Measurements from ENCODE around the gene AGR2.

Gene AGR2

GRCh38 chr7:16794986-16795385 is 9.8 kb downstream of the AGR2 start:
- H3K36me3 ChIP-seq (ENCODE audit: insufficient read depth, low read length) = no peaks in the 10 kb centered on the region
- no peak overlapping the region for H2AFZ ChIP-seq (ENCODE audit: low read length, unreplicated experiment)
- no peaks in the 10 kb centered on the region for H3K4me1 ChIP-seq (ENCODE audit: control insufficient read depth, insufficient read depth, low read length, unreplicated experiment)
- H3K27me3 ChIP-seq (ENCODE audit: insufficient read depth, low read length) = no peaks in the 10 kb centered on the region; the same call in 1 of the 2 replicates
- no peak overlapping the region for H3K27ac ChIP-seq (ENCODE audit: low read depth, low read length)
- no peaks in the 10 kb centered on the region for H3K79me2 ChIP-seq (ENCODE audit: control insufficient read depth, insufficient read depth, low read length, unreplicated experiment)
- no peak overlapping the region for H3K4me3 ChIP-seq (ENCODE audit: low read depth, low read length)

- no peak overlapping the region for H2AFZ ChIP-seq (ENCODE audit: low read length, unreplicated experiment)
- no peaks in the 10 kb centered on the region; the same call in 1 of the 2 replicates for H3K27me3 ChIP-seq (ENCODE audit: insufficient read depth, low read length)
- H3K4me1 ChIP-seq (ENCODE audit: control insufficient read depth, insufficient read depth, low read length, unreplicated experiment) = no peaks in the 10 kb centered on the region
- no peaks in the 10 kb centered on the region for H3K36me3 ChIP-seq (ENCODE audit: insufficient read depth, low read length)
- H3K79me2 ChIP-seq (ENCODE audit: control insufficient read depth, insufficient read depth, low read length, unreplicated experiment) = no peaks in the 10 kb centered on the region
- no peak overlapping the region for H3K27ac ChIP-seq (ENCODE audit: low read depth, low read length)
- no peak overlapping the region for H3K4me3 ChIP-seq (ENCODE audit: low read depth, low read length)
These were observed 12.7 kb downstream of the AGR2 start for GRCh38 chr7:16791905-16792698.

GRCh38 chr7:16791071-16791470 is 13.7 kb downstream of the AGR2 start:
- no peaks in the 10 kb centered on the region; the same call in 1 of the 2 replicates for H3K27me3 ChIP-seq (ENCODE audit: insufficient read depth, low read length)
- no peak overlapping the region for H3K27ac ChIP-seq (ENCODE audit: low read depth, low read length)
- H3K79me2 ChIP-seq (ENCODE audit: control insufficient read depth, insufficient read depth, low read length, unreplicated experiment) = no peaks in the 10 kb centered on the region
- no peak overlapping the region for H3K4me3 ChIP-seq (ENCODE audit: low read depth, low read length)
- no peak overlapping the region for H2AFZ ChIP-seq (ENCODE audit: low read length, unreplicated experiment)
- no peaks in the 10 kb centered on the region for H3K36me3 ChIP-seq (ENCODE audit: insufficient read depth, low read length)
- no peaks in the 10 kb centered on the region for H3K4me1 ChIP-seq (ENCODE audit: control insufficient read depth, insufficient read depth, low read length, unreplicated experiment)

- no peak overlapping the region for H2AFZ ChIP-seq (ENCODE audit: low read length, unreplicated experiment)
- no peak overlapping the region for H3K27ac ChIP-seq (ENCODE audit: low read depth, low read length)
- no peaks in the 10 kb centered on the region for H3K27me3 ChIP-seq (ENCODE audit: insufficient read depth, low read length)
- H3K4me3 ChIP-seq (ENCODE audit: low read depth, low read length) = no peak overlapping the region
- H3K36me3 ChIP-seq (ENCODE audit: insufficient read depth, low read length) = no peaks in the 10 kb centered on the region
- no peaks in the 10 kb centered on the region for H3K79me2 ChIP-seq (ENCODE audit: control insufficient read depth, insufficient read depth, low read length, unreplicated experiment)
- no peaks in the 10 kb centered on the region for H3K4me1 ChIP-seq (ENCODE audit: control insufficient read depth, insufficient read depth, low read length, unreplicated experiment)
These were observed 17.7 kb downstream of the AGR2 start for GRCh38 chr7:16787127-16787526.

- H3K4me3 ChIP-seq (ENCODE audit: low read depth, low read length) = no peak overlapping the region
- H3K79me2 ChIP-seq (ENCODE audit: control insufficient read depth, insufficient read depth, low read length, unreplicated experiment) = no peaks in the 10 kb centered on the region
- H2AFZ ChIP-seq (ENCODE audit: low read length, unreplicated experiment) = no peak overlapping the region
- no peaks in the 10 kb centered on the region for H3K27me3 ChIP-seq (ENCODE audit: insufficient read depth, low read length)
- no peaks in the 10 kb centered on the region for H3K4me1 ChIP-seq (ENCODE audit: control insufficient read depth, insufficient read depth, low read length, unreplicated experiment)
- H3K36me3 ChIP-seq (ENCODE audit: insufficient read depth, low read length) = no peaks in the 10 kb centered on the region
- H3K27ac ChIP-seq (ENCODE audit: low read depth, low read length) = no peak overlapping the region
These were observed 18.5 kb downstream of the AGR2 start for GRCh38 chr7:16786257-16786656.

- no peak overlapping the region for H2AFZ ChIP-seq (ENCODE audit: low read length, unreplicated experiment)
- no peaks in the 10 kb centered on the region for H3K27me3 ChIP-seq (ENCODE audit: insufficient read depth, low read length)
- no peaks in the 10 kb centered on the region for H3K79me2 ChIP-seq (ENCODE audit: control insufficient read depth, insufficient read depth, low read length, unreplicated experiment)
These were observed 19.0 kb downstream of the AGR2 start for GRCh38 chr7:16785846-16786245.

GRCh38 chr7:16785321-16785720 is 19.5 kb downstream of the AGR2 start:
- Histone ChIP-seq H3K27me3 (ENCODE audit: insufficient read depth, low read length) (no peaks in the 10 kb centered on the region), H2AFZ (ENCODE audit: low read length, unreplicated experiment) (no peak overlapping the region), H3K4me3 (ENCODE audit: low read depth, low read length) (no peak overlapping the region), H3K4me1 (ENCODE audit: control insufficient read depth, insufficient read depth, low read length, unreplicated experiment) (no peaks in the 10 kb centered on the region), H3K36me3 (ENCODE audit: insufficient read depth, low read length) (no peaks in the 10 kb centered on the region), H3K79me2 (ENCODE audit: control insufficient read depth, insufficient read depth, low read length, unreplicated experiment) (no peaks in the 10 kb centered on the region), H3K27ac (ENCODE audit: low read depth, low read length) (no peak overlapping the region)

More at GRCh38 chr7:16785846-16786245, 19.0 kb downstream of the AGR2 start:
- Histone ChIP-seq H3K4me3 (ENCODE audit: low read depth, low read length) (no peak overlapping the region), H3K36me3 (ENCODE audit: insufficient read depth, low read length) (no peaks in the 10 kb centered on the region), H3K4me1 (ENCODE audit: control insufficient read depth, insufficient read depth, low read length, unreplicated experiment) (no peaks in the 10 kb centered on the region), H3K27ac (ENCODE audit: low read depth, low read length) (no peak overlapping the region)

- no peaks in the 10 kb centered on the region for H3K27me3 ChIP-seq (ENCODE audit: insufficient read depth, low read length)
- H2AFZ ChIP-seq (ENCODE audit: low read length, unreplicated experiment) = no peak overlapping the region
- no peaks in the 10 kb centered on the region for H3K36me3 ChIP-seq (ENCODE audit: insufficient read depth, low read length)
- no peaks in the 10 kb centered on the region for H3K4me1 ChIP-seq (ENCODE audit: control insufficient read depth, insufficient read depth, low read length, unreplicated experiment)
- H3K4me3 ChIP-seq (ENCODE audit: low read depth, low read length) = no peak overlapping the region
- no peaks in the 10 kb centered on the region for H3K79me2 ChIP-seq (ENCODE audit: control insufficient read depth, insufficient read depth, low read length, unreplicated experiment)
- no peak overlapping the region for H3K27ac ChIP-seq (ENCODE audit: low read depth, low read length)
These were observed 24.2 kb downstream of the AGR2 start for GRCh38 chr7:16780596-16780995.

- Histone ChIP-seq H3K27me3 (ENCODE audit: insufficient read depth, low read length) (no peaks in the 10 kb centered on the region), H3K27ac (ENCODE audit: low read depth, low read length) (no peak overlapping the region), H2AFZ (ENCODE audit: low read length, unreplicated experiment) (no peak overlapping the region), H3K79me2 (ENCODE audit: control insufficient read depth, insufficient read depth, low read length, unreplicated experiment) (no peaks in the 10 kb centered on the region), H3K4me1 (ENCODE audit: control insufficient read depth, insufficient read depth, low read length, unreplicated experiment) (no peaks in the 10 kb centered on the region), H3K4me3 (ENCODE audit: low read depth, low read length) (no peak overlapping the region), H3K36me3 (ENCODE audit: insufficient read depth, low read length) (no peaks in the 10 kb centered on the region)
These were observed 25.7 kb downstream of the AGR2 start for GRCh38 chr7:16779051-16779450.

GRCh38 chr7:16778476-16778875 is 26.3 kb downstream of the AGR2 start:
- Histone ChIP-seq H3K79me2 (ENCODE audit: control insufficient read depth, insufficient read depth, low read length, unreplicated experiment) (no peaks in the 10 kb centered on the region), H3K4me1 (ENCODE audit: control insufficient read depth, insufficient read depth, low read length, unreplicated experiment) (no peaks in the 10 kb centered on the region), H3K27ac (ENCODE audit: low read depth, low read length) (no peak overlapping the region), H3K27me3 (ENCODE audit: insufficient read depth, low read length) (no peaks in the 10 kb centered on the region), H3K4me3 (ENCODE audit: low read depth, low read length) (no peak overlapping the region), H3K36me3 (ENCODE audit: insufficient read depth, low read length) (no peaks in the 10 kb centered on the region), H2AFZ (ENCODE audit: low read length, unreplicated experiment) (no peak overlapping the region)

- H2AFZ ChIP-seq (ENCODE audit: low read length, unreplicated experiment) = no peak overlapping the region
- H3K4me3 ChIP-seq (ENCODE audit: low read depth, low read length) = no peak overlapping the region
- no peaks in the 10 kb centered on the region for H3K4me1 ChIP-seq (ENCODE audit: control insufficient read depth, insufficient read depth, low read length, unreplicated experiment)
- no peak overlapping the region for H3K27ac ChIP-seq (ENCODE audit: low read depth, low read length)
- no peaks in the 10 kb centered on the region for H3K27me3 ChIP-seq (ENCODE audit: insufficient read depth, low read length)
- H3K79me2 ChIP-seq (ENCODE audit: control insufficient read depth, insufficient read depth, low read length, unreplicated experiment) = no peaks in the 10 kb centered on the region
- no peaks in the 10 kb centered on the region for H3K36me3 ChIP-seq (ENCODE audit: insufficient read depth, low read length)
These were observed 28.7 kb downstream of the AGR2 start for GRCh38 chr7:16776053-16776452.
